ENCODE measurements around the gene COL4A2.
A peak's percentile ranks its signal among the peaks of the same experiment; 100 is the strongest.

DNA sequence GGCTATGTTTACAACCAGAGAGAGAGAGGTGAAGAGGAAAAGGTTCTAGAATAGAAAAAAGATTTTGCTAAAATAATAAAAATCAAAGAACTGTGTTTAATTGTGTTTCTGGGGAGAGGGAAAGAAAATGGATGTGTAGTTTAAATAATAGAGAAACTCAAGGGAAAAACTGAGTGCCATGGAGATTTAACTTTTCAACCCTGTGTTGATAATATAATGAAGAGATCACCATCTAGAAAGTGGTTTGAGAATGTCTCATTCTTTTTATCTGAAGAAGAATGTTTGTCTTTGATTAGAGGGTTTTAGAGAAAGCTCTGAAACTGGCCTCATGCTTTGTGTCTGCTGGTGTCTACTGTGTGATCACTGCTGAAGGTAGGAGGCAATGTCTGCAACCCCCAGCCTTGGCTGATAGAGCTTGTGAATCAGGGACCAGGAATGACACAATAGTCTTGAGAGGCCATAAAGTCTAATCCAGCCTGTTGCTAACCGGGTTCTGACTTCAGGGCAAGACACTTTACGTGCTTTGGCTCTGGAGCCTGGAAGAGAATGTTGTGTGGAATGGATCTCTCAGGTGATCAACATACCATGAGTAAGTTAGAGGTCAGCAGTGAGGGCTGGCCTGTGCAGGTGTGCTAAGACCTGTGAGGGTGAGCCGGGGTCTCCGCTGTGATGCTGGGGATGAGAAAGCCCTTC, 5.4 kb downstream of the COL4A2 start:
- TF ChIP-seq EZH2 (IDR thresholded peaks at IDR 0.05; ENCODE audit: low read length), result no peak
- TF ChIP-seq, protein P1, sequence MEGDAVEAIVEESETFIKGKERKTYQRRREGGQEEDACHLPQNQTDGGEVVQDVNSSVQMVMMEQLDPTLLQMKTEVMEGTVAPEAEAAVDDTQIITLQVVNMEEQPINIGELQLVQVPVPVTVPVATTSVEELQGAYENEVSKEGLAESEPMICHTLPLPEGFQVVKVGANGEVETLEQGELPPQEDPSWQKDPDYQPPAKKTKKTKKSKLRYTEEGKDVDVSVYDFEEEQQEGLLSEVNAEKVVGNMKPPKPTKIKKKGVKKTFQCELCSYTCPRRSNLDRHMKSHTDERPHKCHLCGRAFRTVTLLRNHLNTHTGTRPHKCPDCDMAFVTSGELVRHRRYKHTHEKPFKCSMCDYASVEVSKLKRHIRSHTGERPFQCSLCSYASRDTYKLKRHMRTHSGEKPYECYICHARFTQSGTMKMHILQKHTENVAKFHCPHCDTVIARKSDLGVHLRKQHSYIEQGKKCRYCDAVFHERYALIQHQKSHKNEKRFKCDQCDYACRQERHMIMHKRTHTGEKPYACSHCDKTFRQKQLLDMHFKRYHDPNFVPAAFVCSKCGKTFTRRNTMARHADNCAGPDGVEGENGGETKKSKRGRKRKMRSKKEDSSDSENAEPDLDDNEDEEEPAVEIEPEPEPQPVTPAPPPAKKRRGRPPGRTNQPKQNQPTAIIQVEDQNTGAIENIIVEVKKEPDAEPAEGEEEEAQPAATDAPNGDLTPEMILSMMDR (optimal IDR thresholded peaks at IDR 0.05 in 1 of 3, IDR thresholded peaks at IDR 0.05 in 1 of 3, conservative IDR thresholded peaks at IDR 0.05 in 1 of 3; ENCODE audit: extremely low read depth in 1 of 3, insufficient read depth in 2 of 3, low read length in 3 of 3), result peak in 1 of 3 experiments; percentile 2

Measured in keratinocyte (primary cell).